ENCODE measurements around the gene RPS6KL1.

Gene RPS6KL1

GRCh38 chr14:74886001-74886400, 37.1 kb downstream of the RPS6KL1 start:
- peak; percentile 96 for DNase-seq (ENCODE audit: low read depth)

GRCh38 chr14:74882103-74882920, 40.7 kb downstream of the RPS6KL1 start:
- DNase-seq (ENCODE audit: low read depth), result no peak

GRCh38 chr14:74881431-74882102, 41.5 kb downstream of the RPS6KL1 start, which contains the start of gene DLST:
Gene DLST, plus strand, starts transcription at chr14:74881916. Its CDS starts 38 bp downstream, at chr14:74881954.
- peak; percentile 68 for DNase-seq (ENCODE audit: low read depth)

- no peak for DNase-seq (ENCODE audit: low read depth)
Measured at GRCh38 chr14:74879427-74880182, 43.5 kb downstream of the RPS6KL1 start.

GRCh38 chr14:74875941-74876913, 46.8 kb downstream of the RPS6KL1 start, which contains the start of gene PROX2:
Gene PROX2, minus strand, starts transcription at chr14:74876145. Its CDS starts 12,311 bp downstream, at chr14:74863834.
- no peak for DNase-seq (ENCODE audit: low read depth)

- DNase-seq (ENCODE audit: low read depth), result no peak
Measured at GRCh38 chr14:74875204-74875603, 47.9 kb downstream of the RPS6KL1 start.

GRCh38 chr14:74871819-74872218, 51.2 kb downstream of the RPS6KL1 start:
- no peak for DNase-seq (ENCODE audit: low read depth)

- DNase-seq (ENCODE audit: low read depth), result no peak
Measured at GRCh38 chr14:74868739-74869138, 54.3 kb downstream of the RPS6KL1 start.

- no peak for DNase-seq (ENCODE audit: low read depth)
Measured at GRCh38 chr14:74867673-74868072, 55.4 kb downstream of the RPS6KL1 start.

GRCh38 chr14:74866708-74867389, 56.2 kb downstream of the RPS6KL1 start:
- DNase-seq (ENCODE audit: low read depth), result no peak

- DNase-seq (ENCODE audit: low read depth), result no peak
Measured at GRCh38 chr14:74865156-74865555, 57.9 kb downstream of the RPS6KL1 start.

GRCh38 chr14:74864198-74864597, 58.9 kb downstream of the RPS6KL1 start:
- DNase-seq (ENCODE audit: low read depth), result no peak

GRCh38 chr14:74863274-74863673, 59.8 kb downstream of the RPS6KL1 start:
- no peak for DNase-seq (ENCODE audit: low read depth)

GRCh38 chr14:74861734-74862090, 61.3 kb downstream of the RPS6KL1 start:
- DNase-seq (ENCODE audit: low read depth), result no peak

- DNase-seq (ENCODE audit: low read depth), result no peak
Measured at GRCh38 chr14:74860899-74861733, 61.9 kb downstream of the RPS6KL1 start.

GRCh38 chr14:74859757-74860552, 63.1 kb downstream of the RPS6KL1 start:
- DNase-seq (ENCODE audit: low read depth), result no peak

GRCh38 chr14:74858022-74858421, 65.0 kb downstream of the RPS6KL1 start:
- DNase-seq (ENCODE audit: low read depth), result no peak

GRCh38 chr14:74856366-74856765, 66.7 kb downstream of the RPS6KL1 start:
- no peak for DNase-seq (ENCODE audit: low read depth)

- DNase-seq (ENCODE audit: low read depth), result no peak
Measured at GRCh38 chr14:74855945-74856344, 67.1 kb downstream of the RPS6KL1 start.
